DND-41 (cell line): ENCODE data around the gene ARHGEF25.
"Not testable (repeated sequence)": the region's sequence is repeated elsewhere in the genome, so short reads cannot be mapped to it uniquely, and the experiment has no call there.

Experiments
- ATAC-seq: fragments of 200-7000 bp; cut with Tn5 transposase; 3 replicates; pipeline ENCODE4 v1.9.1; 2021; ENCODE audit warnings: low read depth; ENCODE audit not compliant: insufficient read depth
- DNase-seq: peaks from one replicate; pipeline ENCODE4 v3.0.0-alpha.2; 2020
- H2AFZ ChIP-seq: 2 replicates; pipeline ENCODE4 v1.6.0; 2012; ENCODE audit warnings: low read depth, low read length
- H3K27ac ChIP-seq: 2 replicates; pipeline ENCODE4 v1.5.1; 2012; ENCODE audit warnings: low read length, inconsistent platforms
- H3K27me3 ChIP-seq: fragments of 200-600 bp; sonication (generic); 2 replicates; pipeline ENCODE4 v1.6.0; 2012; ENCODE audit warnings: low read length, mild to moderate bottlenecking, inconsistent platforms; ENCODE audit not compliant: insufficient read depth, poor library complexity
- H3K36me3 ChIP-seq: 2 replicates; pipeline ENCODE4 v1.5.1; 2012; ENCODE audit warnings: low read length, inconsistent platforms; ENCODE audit not compliant: insufficient read depth
- H3K4me1 ChIP-seq: 2 replicates; pipeline ENCODE4 v1.5.1; 2012; ENCODE audit warnings: mild to moderate bottlenecking, low read length; ENCODE audit not compliant: insufficient read depth
- H3K4me2 ChIP-seq: 2 replicates; pipeline ENCODE4 v1.6.0; 2012; ENCODE audit warnings: mild to moderate bottlenecking, moderate library complexity, low read length, inconsistent platforms; ENCODE audit not compliant: insufficient read depth
- H3K4me3 ChIP-seq, 2 experiments: fragments of 200-600 bp in 1 of 2; shearing (Covaris generic) in 1 of 2; 2 replicates each; pipeline ENCODE4 v1.5.1; 2012 to 2016; ENCODE audit warnings: inconsistent platforms in 2 of 2, low read length in 2 of 2, mild to moderate bottlenecking in 2 of 2, low read depth in 1 of 2, moderate library complexity in 1 of 2
- H3K79me2 ChIP-seq: 2 replicates; pipeline ENCODE4 v1.6.0; 2012; ENCODE audit warnings: low read length, inconsistent platforms; ENCODE audit not compliant: insufficient read depth
- H3K9ac ChIP-seq: 2 replicates; pipeline ENCODE4 v1.6.0; 2012; ENCODE audit warnings: low read depth, mild to moderate bottlenecking, inconsistent platforms, low read length, moderate library complexity
- H3K9me3 ChIP-seq: 2 replicates; pipeline ENCODE4 v1.5.1; 2012; ENCODE audit warnings: low read length, moderate library complexity, mild to moderate bottlenecking, inconsistent platforms; ENCODE audit not compliant: insufficient read depth, severe bottlenecking
- H4K20me1 ChIP-seq: 2 replicates; pipeline ENCODE4 v1.6.0; 2012; ENCODE audit warnings: low read length; ENCODE audit not compliant: insufficient read depth
- CTCF ChIP-seq: IDR thresholded peaks from 2 replicates; pipeline ENCODE4 v1.5.1; 2012; ENCODE audit warnings: borderline replicate concordance, low read length, moderate library complexity, mild to moderate bottlenecking; ENCODE audit not compliant: poor library complexity, severe bottlenecking; ENCODE audit errors: extremely low read depth
- EZH2 ChIP-seq: IDR thresholded peaks from 3 replicates; pipeline ENCODE4 v1.6.1; 2012; ENCODE audit warnings: borderline replicate concordance, low read depth, mild to moderate bottlenecking, moderate library complexity, low read length, inconsistent platforms; ENCODE audit not compliant: severe bottlenecking

Gene ARHGEF25

GRCh38 chr12:57616383-57617101 is 5.3 kb downstream of the ARHGEF25 start:
- H3K4me1 ChIP-seq: no peaks in the 10 kb centered on the region
- ATAC-seq: no peak

GRCh38 chr12:57617942-57618341 is 6.7 kb downstream of the ARHGEF25 start:
- no peak overlapping the region for H3K9ac ChIP-seq
- no peak overlapping the region for H3K4me2 ChIP-seq
- no peak for DNase-seq
- H3K9me3 ChIP-seq: no peaks in the 10 kb centered on the region
- no peaks in the 10 kb centered on the region for H3K79me2 ChIP-seq
- H3K36me3 ChIP-seq: no peaks in the 10 kb centered on the region
- no peaks in the 10 kb centered on the region for H3K4me1 ChIP-seq
- ATAC-seq: no peak
- peaks cover 42% of the 10 kb centered on the region for H3K27me3 ChIP-seq
- TF ChIP-seq CTCF: no peak
- no peak for TF ChIP-seq EZH2
- no peak overlapping the region for H3K4me3 ChIP-seq
- no peak overlapping the region for H3K27ac ChIP-seq
- peaks cover 3% of the 10 kb centered on the region; the same call in 1 of the 2 replicates for H4K20me1 ChIP-seq
- H2AFZ ChIP-seq: no peak overlapping the region

More at GRCh38 chr12:57616383-57617101, 5.3 kb downstream of the ARHGEF25 start:
- no peaks in the 10 kb centered on the region for H3K9me3 ChIP-seq
- H3K9ac ChIP-seq: no peak overlapping the region
- no peak for TF ChIP-seq EZH2
- TF ChIP-seq CTCF: no peak
- H3K4me3 ChIP-seq: no peak overlapping the region
- H3K36me3 ChIP-seq: no peaks in the 10 kb centered on the region
- no peak for DNase-seq
- no peaks in the 10 kb centered on the region for H3K79me2 ChIP-seq
- H3K27me3 ChIP-seq: peaks cover 44% of the 10 kb centered on the region
- H3K27ac ChIP-seq: no peak overlapping the region
- no peak overlapping the region for H3K4me2 ChIP-seq
- H4K20me1 ChIP-seq: peaks cover 3% of the 10 kb centered on the region; the same call in 1 of the 2 replicates
- no peak overlapping the region for H2AFZ ChIP-seq

GRCh38 chr12:57618431-57618830 is 7.2 kb downstream of the ARHGEF25 start:
- not testable (repeated sequence) for H3K9me3 ChIP-seq, H3K79me2 ChIP-seq, H3K9ac ChIP-seq, H4K20me1 ChIP-seq, H3K27ac ChIP-seq, H2AFZ ChIP-seq, H3K36me3 ChIP-seq, H3K4me1 ChIP-seq, ATAC-seq, H3K4me2 ChIP-seq, H3K4me3 ChIP-seq, DNase-seq
- H3K27me3 ChIP-seq: peaks cover 37% of the 10 kb centered on the region

- no peak overlapping the region for H3K4me2 ChIP-seq
- H3K36me3 ChIP-seq: no peaks in the 10 kb centered on the region
- DNase-seq (no peak), ATAC-seq (no peak)
- H3K9me3 ChIP-seq: no peaks in the 10 kb centered on the region
- peaks cover 36% of the 10 kb centered on the region for H3K27me3 ChIP-seq
- H3K4me3 ChIP-seq: no peak overlapping the region
- no peak overlapping the region for H3K9ac ChIP-seq
- TF ChIP-seq EZH2 (no peak), CTCF (no peak)
- H2AFZ ChIP-seq: no peak overlapping the region
- H3K27ac ChIP-seq: no peak overlapping the region
- no peaks in the 10 kb centered on the region for H3K79me2 ChIP-seq
- no peaks in the 10 kb centered on the region for H3K4me1 ChIP-seq
- H4K20me1 ChIP-seq: peaks cover 3% of the 10 kb centered on the region; the same call in 1 of the 2 replicates
These were observed 7.8 kb downstream of the ARHGEF25 start for GRCh38 chr12:57618966-57619433.
